SU-DHL-6 (cell line): Measurements from ENCODE around the gene TC2N.

Source experiments
- CTCF ChIP-seq: fragments of 200-600 bp; sonication (generic); IDR thresholded peaks from one replicate; pipeline ENCODE4 v1.5.1; 2017; ENCODE audit warnings: antibody characterized with exemption, mild to moderate bottlenecking, low read length, moderate library complexity; ENCODE audit not compliant: insufficient read depth, poor library complexity, severe bottlenecking
- EZH2phosphoT487 ChIP-seq: fragments of 200-600 bp; sonication (generic), shearing (Covaris generic); conservative IDR thresholded peaks from 2 replicates; pipeline ENCODE4 v1.6.1; 2018; ENCODE audit warnings: mild to moderate bottlenecking, antibody characterized with exemption, low read length, moderate library complexity, mixed read lengths

- TF ChIP-seq CTCF (no peak), EZH2phosphoT487 (no peak)
These were observed 19.6 kb downstream of the TC2N start for GRCh38 chr14:91847693-91848092.
